Measurements from ENCODE around the gene HOXB7. TPM values are rescaled to one million over a fixed set of nuclear protein-coding genes. Genes with fewer than 3 reads are reported as not detected.

HOXB7 gene
- total and polyA plus RNA-seq, 2 experiments from 2014 or later: not detected

DNA sequence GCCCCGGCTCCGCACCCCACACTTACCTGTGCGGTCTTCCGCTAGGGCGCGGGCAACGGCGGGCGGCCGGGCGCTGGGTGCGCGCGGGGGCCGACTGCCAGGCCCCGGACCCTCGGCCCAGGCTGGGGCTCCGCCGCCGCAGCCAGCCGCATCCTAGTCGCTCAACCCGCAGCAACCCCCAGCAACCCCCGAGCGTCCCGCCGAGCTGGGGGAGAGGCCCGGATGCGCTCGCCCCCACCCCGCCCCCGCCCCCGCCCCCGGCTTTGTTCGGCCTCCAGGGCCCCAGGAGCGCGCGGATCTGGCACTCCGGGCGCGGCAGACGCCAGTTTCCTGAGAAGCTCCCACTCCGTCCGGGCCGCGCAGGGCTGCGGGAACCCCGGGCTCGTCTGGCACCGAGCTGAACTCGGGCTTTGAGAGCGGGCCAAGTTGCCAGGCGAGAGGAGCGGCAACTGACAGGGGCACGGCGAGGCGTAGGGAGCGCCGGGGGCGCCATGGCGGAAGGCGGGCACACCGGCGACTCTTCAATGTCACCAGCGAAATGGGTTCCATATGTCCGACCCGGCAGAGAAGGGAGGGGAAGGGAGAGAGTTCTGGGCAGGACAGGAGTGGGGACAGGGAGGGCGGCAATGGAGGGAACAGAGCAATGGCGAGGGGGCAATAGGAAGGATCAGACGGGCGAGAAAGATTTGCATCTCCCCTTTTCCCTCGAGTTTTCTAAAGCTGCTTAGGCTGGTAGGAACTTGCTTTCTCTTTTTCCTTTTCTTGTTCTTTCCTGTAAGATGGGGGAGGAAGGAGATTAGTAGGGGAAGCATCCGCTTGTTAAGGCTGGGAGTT is 46.4 kb downstream of the HOXB7 start (continued):
- TF ChIP-seq, protein P1, sequence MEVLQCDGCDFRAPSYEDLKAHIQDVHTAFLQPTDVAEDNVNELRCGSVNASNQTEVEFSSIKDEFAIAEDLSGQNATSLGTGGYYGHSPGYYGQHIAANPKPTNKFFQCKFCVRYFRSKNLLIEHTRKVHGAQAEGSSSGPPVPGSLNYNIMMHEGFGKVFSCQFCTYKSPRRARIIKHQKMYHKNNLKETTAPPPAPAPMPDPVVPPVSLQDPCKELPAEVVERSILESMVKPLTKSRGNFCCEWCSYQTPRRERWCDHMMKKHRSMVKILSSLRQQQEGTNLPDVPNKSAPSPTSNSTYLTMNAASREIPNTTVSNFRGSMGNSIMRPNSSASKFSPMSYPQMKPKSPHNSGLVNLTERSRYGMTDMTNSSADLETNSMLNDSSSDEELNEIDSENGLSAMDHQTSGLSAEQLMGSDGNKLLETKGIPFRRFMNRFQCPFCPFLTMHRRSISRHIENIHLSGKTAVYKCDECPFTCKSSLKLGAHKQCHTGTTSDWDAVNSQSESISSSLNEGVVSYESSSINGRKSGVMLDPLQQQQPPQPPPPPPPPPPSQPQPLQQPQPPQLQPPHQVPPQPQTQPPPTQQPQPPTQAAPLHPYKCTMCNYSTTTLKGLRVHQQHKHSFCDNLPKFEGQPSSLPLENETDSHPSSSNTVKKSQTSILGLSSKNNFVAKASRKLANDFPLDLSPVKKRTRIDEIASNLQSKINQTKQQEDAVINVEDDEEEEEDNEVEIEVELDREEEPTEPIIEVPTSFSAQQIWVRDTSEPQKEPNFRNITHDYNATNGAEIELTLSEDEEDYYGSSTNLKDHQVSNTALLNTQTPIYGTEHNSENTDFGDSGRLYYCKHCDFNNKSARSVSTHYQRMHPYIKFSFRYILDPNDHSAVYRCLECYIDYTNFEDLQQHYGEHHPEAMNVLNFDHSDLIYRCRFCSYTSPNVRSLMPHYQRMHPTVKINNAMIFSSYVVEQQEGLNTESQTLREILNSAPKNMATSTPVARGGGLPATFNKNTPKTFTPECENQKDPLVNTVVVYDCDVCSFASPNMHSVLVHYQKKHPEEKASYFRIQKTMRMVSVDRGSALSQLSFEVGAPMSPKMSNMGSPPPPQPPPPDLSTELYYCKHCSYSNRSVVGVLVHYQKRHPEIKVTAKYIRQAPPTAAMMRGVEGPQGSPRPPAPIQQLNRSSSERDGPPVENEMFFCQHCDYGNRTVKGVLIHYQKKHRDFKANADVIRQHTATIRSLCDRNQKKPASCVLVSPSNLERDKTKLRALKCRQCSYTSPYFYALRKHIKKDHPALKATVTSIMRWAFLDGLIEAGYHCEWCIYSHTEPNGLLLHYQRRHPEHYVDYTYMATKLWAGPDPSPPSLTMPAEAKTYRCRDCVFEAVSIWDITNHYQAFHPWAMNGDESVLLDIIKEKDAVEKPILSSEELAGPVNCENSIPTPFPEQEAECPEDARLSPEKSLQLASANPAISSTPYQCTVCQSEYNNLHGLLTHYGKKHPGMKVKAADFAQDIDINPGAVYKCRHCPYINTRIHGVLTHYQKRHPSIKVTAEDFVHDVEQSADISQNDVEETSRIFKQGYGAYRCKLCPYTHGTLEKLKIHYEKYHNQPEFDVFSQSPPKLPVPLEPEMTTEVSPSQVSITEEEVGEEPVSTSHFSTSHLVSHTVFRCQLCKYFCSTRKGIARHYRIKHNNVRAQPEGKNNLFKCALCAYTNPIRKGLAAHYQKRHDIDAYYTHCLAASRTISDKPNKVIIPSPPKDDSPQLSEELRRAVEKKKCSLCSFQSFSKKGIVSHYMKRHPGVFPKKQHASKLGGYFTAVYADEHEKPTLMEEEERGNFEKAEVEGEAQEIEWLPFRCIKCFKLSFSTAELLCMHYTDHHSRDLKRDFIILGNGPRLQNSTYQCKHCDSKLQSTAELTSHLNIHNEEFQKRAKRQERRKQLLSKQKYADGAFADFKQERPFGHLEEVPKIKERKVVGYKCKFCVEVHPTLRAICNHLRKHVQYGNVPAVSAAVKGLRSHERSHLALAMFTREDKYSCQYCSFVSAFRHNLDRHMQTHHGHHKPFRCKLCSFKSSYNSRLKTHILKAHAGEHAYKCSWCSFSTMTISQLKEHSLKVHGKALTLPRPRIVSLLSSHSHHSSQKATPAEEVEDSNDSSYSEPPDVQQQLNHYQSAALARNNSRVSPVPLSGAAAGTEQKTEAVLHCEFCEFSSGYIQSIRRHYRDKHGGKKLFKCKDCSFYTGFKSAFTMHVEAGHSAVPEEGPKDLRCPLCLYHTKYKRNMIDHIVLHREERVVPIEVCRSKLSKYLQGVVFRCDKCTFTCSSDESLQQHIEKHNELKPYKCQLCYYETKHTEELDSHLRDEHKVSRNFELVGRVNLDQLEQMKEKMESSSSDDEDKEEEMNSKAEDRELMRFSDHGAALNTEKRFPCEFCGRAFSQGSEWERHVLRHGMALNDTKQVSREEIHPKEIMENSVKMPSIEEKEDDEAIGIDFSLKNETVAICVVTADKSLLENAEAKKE (CRISPR knock-in tag; IDR thresholded peaks at IDR 0.05): no peak
- TF ChIP-seq EZH2 (IDR thresholded peaks at IDR 0.05; ENCODE audit: low read depth, unreplicated experiment): peak; percentile 99

DNA sequence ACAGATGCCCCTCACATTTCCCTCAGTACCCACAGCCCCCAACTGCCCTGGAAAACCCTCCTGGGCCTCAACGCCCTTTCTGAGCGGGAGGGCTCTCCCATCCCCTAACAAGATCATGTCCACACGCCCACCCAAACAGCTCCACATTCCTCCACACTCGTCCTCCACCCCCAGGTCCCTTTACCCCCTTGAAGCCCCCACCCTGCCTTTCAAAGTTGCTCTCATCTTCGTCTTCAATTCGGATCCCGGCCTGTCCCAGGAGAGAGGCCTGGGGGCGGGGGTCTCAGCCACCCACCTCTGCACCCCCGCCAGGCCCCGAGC is 47.0 kb downstream of the HOXB7 start:
- Mint-ChIP-seq H3K4me1 (peaks cover 22% of the 10 kb centered on the region), H3K27ac (no peak overlapping the region), H3K4me3 (peak overlapping the region; percentile 60), H3K9me3 (no peaks in the 10 kb centered on the region; the same call in 2 of the 3 replicates), H3K27me3 (ENCODE audit: insufficient read depth, low read depth, poor library complexity) (peaks cover 52% of the 10 kb centered on the region), H3K36me3 (ENCODE audit: low read depth) (no peaks in the 10 kb centered on the region)
- H4K20me1 ChIP-seq (replicated peaks; ENCODE audit: insufficient read depth): peaks cover 62% of the 10 kb centered on the region
- no peaks in the 10 kb centered on the region for H3K36me3 ChIP-seq (ENCODE audit: insufficient read depth)
- TF ChIP-seq, protein P1 (CRISPR knock-in tag; IDR thresholded peaks at IDR 0.05): no peak
- TF ChIP-seq EZH2 (IDR thresholded peaks at IDR 0.05; ENCODE audit: low read depth, unreplicated experiment): peak; percentile 75
- H3K4me1 ChIP-seq (ENCODE audit: insufficient read depth): peaks cover 68% of the 10 kb centered on the region
- peaks cover 58% of the 10 kb centered on the region for H3F3A ChIP-seq (replicated peaks; ENCODE audit: low read depth)
- ATAC-seq (no peak), DNase-seq (ENCODE audit: low spot score) (no peak)
- H3K4me2 ChIP-seq: no peak overlapping the region; the same call in 1 of the 2 replicates
- H3K4me3 ChIP-seq: no peak overlapping the region
- peaks cover 100% of the 10 kb centered on the region for H3K27me3 ChIP-seq (ENCODE audit: insufficient read depth)
- no peak overlapping the region for H3K27ac ChIP-seq (ENCODE audit: low read depth)
- no peaks in the 10 kb centered on the region for H3K9me2 ChIP-seq (ENCODE audit: insufficient read depth)
- no peaks in the 10 kb centered on the region for H3K79me2 ChIP-seq (replicated peaks; ENCODE audit: insufficient read depth)
- no peak overlapping the region for H2AFZ ChIP-seq

Measured in GM23338 (cell line).